ENCODE measurements around the gene PTPN14.
"Not testable (repeated sequence)": the region's sequence is repeated elsewhere in the genome, so short reads cannot be mapped to it uniquely, and the experiment has no call there.

The PTPN14 gene

DNA sequence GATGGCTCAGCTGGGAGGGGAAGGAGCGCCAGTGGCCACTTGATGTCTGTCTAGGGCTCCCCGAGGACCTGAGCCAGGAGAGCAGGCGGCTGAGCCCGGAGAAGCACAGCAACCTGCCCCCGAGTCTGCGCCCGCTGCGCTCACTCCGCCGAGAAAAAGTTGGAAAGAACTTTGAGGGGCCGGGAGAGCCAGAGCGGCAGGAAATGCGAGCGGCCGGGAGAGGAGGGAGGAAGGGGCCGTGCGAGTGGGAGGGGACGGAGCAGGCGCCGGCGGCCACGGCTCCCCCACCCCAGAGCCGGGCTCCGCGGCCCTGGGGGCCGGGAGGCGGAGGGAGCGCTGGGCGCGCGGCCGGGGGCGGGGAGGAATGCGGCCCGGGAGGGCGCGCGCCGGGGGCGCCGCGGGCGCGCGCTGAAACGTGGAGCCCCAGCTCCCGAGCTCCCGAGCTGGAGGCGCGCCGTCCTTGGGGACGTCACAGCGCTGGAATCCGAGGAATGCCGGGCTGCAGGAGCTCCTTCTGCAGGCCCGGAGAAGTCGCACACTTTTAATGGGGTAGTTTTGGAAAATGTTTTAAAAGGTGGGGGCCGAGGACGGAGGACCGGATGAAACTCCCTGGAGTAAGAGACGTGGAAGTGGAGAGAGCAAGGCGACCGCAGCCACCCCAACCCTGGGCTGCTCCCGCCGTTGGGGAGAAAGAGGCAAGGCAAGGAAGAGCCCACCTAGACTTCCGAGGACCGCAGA, at the start of gene PTPN14:
Gene PTPN14 (minus strand): TSS at position 167 of the 738 bp plus-strand sequence. CDS start 86,799 bp downstream, outside the sequence.
- DNase-seq: no peak

DNA sequence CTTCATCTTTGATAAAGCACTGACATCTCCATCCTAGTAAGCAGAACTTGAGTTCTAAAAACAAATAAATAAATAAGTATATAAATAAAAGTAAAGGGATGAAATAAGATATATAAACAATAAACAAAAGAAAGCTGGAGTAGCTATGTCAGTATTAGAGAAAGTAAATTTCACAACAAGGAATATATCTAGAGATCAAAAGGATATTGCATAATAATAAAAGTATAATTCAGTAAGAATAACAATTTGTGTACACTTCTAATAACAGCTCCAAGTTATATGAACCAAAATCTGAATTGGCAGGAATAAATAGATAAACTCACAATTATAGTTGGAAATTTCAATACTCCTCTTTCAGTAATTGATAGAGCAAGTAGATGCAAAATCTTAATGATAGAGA, 41.8 kb upstream of the PTPN14 start:
- no peak for DNase-seq

DNA sequence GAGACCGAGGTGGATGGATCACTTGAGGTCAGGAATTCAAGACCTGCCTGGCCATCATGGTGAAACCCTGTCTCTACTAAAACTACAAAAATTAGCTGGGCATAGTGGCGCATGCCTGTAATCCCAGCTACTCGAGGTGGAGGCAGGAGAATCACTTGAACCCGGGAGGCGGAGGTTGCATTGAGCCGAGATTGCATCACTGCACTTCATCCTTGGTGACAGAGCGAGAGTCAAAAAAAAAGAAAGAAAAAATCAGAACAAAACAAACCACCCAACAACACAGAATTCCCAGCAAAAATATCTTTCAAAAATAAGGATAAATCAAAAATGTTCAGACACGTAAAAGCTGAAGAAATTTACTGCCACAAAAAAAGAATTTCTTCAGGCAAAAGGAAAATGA, 40.5 kb upstream of the PTPN14 start:
- not testable (repeated sequence) for DNase-seq

DNA sequence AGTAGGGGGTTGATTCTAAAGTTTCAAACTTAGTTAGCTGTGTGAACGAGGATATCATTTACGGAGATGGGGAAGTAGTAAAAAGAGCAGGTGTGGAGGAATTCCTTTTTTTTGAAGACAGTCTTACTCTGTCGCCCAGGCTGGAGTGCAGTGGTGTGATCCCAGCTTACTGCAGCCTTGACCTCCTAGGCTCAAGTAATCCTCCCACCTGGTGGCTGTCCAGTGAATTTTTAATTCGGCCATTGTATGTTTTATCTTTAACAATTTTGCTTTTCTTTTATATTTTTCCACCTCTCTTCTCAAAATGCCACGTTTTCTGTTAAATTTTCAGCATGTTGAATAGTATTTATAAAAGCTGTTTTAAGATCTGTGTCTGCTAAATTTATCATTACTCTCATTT, 39.3 kb upstream of the PTPN14 start:
- no peak for DNase-seq

DNA sequence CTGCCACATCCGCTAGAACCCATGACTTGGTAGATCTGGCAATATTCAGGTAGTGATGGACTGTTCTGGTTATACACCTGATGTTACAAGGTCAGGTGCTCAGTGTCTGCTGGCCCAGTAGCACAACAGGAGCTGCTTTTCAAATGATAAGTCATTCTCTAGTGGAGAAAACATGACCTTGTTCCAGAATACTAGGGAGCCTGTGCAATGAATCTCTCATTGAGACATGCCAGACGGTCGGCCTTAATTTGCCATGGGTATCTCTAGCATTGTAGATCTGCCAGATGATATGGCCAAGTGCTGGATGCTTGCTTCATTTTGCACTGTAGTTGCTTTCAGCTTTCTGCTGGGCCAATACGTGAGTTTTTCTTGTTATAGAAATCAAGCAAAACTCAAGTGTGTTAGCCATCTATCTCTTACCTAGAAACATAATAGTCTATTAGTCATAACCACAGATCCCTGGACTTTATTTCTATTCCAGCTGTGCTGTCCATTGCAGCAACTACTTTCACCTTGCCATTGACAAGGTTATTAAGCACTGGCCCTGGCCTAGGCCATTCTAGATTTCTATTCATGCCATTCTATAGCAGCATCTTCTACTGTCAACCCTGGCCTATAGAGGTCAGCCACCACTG, 37.7 kb upstream of the PTPN14 start:
- no peak for DNase-seq

DNA sequence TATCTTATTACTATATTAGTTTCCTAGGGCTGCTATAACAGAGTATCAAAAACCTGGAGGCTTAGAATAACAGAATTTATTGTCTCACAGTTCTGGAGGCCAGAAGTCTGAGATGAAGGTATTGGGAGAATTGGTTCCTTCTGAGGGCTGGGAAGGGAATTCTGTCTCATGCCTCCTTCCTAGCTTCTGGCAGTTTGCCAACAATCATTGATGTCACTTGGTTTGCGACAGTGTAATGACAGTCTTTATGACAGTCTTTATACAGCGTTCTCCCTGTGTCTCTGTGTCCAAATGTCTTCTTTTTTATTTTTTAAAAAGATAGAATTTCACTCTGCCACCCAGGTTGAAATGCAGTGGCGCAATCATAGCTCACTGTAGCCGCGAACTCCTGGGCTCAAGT, 35.8 kb upstream of the PTPN14 start:
- no peak for DNase-seq

DNA sequence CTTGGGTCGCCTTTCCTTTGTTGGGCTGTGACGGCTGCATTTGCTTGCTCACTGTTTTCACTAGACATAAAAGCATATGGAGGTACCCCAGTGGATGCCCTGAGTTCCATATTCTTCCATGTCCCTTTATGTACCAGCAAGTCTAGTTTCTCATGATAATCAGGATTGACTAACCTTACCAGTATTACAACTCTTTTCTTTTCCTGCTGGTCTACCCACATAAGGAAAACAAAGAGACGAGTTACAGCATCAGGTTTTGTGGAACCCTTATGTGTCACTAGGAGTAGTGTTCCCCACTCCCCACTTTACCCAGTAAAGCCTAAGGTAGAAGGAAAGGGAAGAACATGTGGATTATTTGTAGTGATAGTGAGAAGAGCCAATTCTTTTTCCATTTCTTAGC, 35.2 kb upstream of the PTPN14 start:
- DNase-seq: no peak

DNA sequence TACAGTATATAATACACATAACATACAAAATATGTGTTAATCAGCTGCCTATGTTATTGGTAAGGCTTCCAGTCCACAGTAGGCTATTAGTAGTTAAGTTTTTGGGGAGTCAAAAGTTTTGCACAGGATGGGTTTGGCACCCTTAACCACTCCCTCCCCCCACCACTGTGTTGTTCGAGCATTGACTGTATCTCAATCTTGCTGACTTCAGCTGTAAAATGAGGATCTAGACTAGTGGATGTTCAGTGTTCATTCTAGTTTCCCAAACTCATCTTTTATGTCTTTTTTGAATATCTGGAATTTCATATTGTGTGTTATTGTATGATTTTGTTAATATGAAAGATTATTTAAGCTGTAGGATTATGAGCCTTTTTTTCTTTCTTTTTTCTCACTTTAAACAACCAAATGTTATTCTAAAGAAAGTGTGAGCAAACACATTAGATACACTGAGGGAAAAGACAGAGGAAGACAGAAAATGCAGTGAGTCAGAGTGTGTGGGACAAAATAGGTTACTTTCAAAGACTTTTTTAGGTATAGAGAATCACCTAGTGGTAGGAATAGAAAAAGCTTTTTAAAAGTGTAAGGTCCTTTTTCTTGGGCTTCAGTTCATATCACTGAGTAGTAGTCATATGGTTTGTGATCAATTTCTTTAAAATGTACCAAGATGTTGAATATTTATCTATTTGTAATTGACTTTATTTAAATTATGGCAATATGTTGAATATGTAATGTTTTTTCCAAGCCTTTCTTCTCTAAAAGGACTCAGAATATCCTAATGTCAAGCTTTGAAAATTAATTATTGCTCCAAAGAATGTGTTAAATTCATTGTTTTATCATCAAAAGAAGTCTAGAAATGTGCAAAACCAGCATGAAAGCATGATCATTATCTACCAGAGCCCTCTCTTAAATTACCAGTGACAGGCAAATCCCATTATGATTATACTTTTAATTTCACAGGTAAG, 33.7 kb upstream of the PTPN14 start:
- DNase-seq: no peak

DNA sequence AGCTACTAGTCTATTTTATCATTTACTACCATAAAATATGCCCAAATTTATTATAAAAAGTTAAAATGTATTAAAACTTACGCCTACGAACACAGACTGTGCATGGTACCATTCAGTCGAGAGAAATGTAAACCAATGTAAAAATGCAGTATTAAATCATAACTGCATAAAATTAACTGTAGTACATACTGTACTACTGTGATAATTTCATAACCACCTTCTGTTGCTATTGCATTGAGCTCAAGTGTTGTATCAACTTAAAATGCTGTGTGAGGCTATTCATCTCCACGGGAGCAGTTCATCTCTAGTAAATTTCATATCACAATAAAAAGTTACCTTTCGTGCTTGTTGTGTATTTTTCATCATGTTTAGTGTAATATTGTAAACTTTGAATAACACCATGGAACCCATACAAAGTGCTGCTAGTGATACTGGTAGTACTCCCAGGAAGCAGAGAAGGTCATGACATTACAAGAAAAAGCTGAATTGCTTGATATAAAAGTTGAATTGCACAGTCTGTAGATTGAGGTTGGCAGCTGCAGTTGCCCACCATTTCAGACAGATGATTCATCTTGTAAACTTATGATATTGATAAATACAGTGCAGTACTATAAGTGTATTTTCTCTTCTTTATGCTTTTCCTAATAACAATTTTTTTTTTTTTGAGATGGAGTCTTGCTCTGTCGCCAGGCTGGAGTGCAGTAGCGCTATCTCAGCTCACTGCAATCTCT, 32.6 kb upstream of the PTPN14 start:
- DNase-seq: no peak

DNA sequence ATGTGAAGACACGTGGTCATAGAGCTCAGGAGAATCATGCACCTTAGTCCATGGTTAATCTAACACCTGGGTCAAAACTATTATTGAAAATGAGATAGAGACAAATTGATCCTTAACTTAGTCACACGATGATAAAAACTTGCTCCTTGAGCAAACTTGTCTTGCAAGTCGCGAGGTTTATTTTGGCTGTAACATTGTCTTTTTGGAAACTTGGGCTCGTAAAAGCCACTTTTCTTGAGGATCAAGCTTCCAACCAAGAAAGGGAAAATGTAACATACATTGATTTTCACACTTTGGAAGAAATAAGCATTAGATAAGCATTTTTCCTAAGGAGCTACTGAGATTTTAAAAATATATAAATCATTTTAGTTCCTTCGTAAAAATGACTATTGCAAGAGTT, 31.7 kb upstream of the PTPN14 start:
- DNase-seq: no peak

DNA sequence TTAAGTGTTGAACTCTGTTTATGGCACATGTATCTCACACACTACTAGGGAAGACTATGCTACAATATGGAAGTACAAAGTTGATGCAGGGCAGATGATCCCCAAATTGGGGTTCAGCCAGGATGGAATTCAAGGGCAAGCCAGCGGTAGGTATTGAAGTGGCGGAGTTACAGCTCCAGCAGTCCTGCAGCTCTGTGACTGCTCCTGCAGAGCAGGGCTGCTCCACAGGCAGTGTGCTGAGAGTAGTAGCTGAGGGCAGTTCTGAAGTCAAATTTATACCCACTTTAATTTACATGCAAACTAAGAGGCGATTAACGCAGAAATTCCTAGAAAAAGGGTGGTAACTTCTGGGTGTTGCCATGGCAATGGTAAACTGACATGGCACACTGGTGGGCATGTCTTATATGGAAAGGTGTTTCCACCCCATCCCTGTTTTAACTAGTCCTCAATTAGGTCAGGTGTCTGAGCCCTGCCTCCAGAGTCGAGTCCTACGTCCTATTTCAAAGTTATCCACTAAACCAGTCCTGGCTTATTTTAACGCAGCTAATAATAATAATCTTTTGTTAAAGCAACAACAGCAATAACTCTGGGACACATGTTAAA, 31.0 kb upstream of the PTPN14 start:
- no peak for DNase-seq

DNA sequence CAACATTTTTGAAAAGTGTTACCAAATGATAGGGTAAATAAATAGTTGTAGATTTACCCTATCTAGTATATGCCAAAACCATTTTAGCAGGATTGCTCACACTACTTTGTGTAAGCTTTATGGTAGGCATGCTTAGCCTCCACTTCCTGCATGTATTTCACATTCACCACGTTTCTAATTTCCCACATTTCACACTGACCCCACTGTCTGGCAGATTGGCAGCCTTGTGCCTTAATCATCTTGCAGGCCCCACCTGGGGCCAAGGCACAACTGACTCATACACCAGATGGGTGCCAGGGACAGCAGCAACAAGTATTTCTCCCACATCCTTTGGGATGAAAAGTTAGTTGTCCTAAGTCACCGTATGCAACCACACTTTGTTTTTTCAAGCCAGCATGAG, 30.4 kb upstream of the PTPN14 start:
- no peak for DNase-seq

DNA sequence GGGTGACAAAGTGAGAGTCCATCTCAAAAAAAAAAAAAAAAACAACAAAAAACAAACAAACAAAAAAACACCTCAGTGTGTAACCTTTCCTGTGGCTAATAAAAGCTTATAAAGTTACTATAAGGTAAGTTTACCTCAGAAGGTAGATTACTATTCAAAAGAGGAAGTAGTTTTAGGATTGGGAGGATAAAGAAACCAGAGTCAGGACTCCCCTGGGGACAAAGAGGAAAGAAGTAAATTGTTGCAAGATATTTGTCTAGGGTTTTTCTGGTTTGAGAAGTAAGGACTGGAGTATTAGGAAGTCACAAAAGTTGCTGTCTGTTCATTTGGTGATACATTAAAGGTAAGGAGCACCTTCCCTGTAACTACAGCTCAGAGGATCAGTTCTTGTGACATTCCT, 27.8 kb upstream of the PTPN14 start:
- DNase-seq: no peak

DNA sequence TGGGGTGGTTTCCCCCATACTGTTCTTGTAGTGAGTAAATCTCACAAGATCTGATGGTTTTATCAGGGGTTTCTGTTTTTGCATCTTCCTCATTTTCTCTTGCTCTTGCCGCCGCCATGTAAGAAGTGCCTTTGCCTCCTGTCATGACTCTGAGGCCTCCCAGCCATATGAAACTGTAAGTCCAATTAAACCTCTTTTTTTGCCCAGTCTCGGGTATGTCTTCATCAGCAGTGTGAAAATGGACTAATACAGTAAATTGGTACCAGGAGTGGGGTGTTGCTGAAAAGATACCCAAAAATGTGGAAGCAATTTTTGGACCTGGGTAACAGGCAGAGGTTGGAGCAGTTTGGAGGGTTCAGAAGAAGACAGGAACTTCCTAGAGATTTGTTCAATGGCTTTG, 24.7 kb upstream of the PTPN14 start:
- not testable (repeated sequence) for DNase-seq

DNA sequence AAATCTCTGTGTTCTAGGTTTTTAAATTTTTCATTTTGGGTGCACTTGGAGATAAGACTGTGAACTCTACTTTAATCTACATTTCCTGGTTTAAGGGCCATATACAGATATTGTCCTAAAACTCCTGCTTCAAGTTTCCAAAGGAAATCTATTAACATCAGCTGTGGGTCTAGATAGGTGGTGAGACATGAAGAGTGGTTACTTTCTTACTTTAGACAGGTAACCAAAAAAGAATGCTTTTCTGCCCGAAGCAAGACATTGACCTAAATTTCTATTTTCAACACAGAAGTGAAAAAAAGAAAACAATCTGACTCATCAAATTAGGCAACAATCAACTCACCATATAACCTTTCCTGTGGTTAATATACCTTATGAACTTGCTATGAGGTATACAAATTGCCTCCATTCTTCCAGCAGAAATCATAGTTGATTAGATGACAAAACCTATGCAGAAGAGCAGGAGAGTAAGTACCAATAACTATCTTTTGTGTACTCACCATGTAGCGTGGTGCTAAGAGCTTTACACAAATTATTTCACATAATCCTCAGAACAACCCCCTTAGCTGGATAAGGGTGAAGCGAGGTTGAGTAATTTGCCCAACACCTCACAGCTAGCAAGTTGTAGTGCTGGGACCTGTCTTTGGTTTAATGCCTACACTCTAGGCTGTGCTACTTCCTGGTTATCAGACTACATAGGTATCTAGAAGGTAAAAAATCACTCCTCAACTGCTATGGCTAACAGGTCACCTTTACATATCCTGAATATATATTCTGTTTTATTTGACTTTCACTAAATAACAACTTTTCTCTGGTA, 23.4 kb upstream of the PTPN14 start:
- no peak for DNase-seq

DNA sequence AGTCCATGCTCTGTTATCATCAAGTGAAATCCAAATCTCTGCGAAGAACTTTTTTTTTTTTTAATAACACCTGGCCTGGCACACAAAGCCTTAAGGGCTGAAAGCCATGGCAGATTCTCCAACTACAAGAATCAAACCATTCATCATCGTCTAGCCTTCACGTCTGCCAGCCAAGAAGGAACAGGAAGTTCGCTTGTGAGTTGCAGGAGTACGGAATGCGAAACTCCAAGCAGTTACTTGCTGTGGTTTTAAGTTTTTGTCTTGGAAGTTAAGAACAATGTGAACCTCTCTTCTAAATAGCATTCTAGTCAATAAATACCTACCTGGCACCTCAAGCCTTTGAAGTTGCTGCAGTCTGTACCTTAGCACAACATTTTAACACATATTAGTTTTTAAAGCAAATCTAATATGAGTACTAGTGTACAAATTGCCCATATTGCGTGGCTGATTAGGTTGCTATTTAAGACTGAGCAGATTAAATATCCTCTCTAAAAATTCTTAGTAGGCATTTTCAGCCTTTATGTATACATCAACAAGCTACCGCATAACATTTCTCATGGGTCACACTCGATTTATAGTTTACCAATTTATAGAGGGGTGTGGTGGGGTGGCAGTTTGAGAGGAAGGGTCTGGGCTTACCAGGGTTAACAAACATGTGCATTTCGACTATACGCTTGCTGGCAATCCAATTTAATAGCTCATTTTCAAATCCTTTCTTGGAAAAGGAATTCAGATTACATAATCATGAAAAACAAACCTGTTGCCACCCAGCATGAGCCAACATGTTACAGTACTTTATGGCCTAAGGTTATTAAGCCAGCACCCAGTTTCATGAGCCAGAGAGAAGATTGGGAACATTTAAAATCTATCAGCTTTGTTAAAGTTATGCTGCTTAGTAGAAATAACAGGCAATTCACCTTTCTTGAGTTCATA, 22.2 kb upstream of the PTPN14 start:
- no peak for DNase-seq

DNA sequence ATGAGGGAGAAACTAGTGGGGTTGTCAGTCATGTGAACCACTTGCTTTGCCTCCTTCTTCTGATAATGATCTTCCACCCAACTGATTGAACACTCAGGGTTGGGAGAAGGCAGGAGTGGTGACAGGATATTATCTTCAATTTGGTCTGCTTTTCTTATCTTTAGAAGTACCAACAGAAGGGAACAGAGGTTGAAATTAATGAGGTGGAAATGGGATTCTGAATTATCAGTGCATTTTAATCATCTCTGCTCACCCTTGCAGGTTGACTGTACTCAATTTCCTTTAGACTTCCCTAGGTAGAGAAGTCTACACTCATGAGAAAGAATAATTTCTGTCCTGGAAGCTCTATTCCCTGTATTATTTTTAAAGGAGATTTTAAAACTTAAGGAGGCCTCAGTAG, 19.9 kb upstream of the PTPN14 start:
- no peak for DNase-seq

DNA sequence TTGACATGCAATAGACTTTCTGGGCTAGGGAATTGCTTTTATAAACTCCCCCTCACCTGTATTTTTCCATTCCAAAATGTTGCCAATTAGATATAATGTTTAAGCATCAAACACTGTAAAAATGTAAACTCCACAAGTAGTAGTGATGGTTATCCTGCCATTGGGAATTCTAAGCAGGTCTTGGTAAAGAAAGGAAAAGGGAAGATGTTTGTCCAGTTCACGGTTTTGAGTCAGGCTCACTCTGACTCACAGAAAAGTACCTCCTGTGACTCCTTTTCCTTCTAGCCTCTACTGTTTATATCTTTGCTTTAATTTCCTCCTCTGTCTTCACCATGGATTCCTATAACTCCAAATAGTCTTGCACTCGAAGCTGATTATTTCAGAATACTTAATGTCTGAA, 19.0 kb upstream of the PTPN14 start:
- no peak for DNase-seq

DNA sequence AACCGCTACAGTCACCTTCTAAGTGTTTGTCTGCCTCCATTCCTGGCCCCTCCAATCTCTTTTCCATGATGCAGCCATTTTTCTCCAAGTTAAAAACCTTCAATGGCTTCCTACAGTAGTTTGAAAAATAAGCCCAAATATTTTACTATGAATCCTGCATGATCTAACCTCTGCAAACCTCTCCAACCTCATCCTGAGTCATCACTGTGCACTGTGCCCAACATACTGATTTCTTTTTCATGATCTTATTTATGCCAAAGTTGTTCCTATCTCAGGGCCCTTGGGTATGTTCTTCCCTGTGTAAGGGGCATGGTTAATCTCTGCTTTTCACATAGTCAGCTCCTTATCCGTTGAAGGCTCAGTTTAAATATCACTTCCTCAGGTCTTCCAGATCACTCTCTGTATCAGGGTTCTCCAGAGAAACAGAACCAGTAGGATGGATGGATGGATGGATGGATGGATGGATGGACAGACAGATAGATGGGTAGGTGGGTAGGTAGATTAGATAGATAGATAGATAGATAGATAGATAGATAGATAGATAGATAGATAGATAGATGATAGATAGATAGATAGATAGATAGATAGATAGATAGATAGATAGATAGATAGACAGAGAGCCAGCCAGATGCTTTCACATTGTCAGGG, 18.1 kb upstream of the PTPN14 start:
- no peak for DNase-seq

DNA sequence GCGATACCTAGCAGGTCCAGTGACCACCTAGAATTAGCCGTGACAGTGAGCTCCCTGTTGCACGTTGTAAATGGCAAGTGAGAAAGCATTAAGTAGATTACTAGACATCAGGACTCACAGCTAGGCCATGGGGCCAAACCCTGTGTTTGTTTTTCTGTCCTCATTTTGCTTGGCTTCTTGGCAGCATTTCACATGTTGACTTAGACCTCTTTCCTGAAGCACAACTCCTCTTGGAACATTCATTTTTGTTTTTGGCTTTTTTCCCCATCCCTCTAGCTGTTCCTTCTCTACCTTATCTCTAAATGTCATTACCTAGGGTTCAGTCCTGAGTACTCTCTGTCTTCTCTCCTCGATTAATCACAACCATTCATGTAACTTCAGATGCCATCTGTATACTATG, 16.9 kb upstream of the PTPN14 start:
- DNase-seq: no peak
